MM.1S (cell line): ENCODE results near the gene MSX2.

Experiments
- CTCF ChIP-seq: fragments of 300-600 bp; sonication (generic); IDR thresholded peaks from 2 replicates; pipeline ENCODE4 v1.5.1; 2016; ENCODE audit warnings: antibody characterized with exemption, low read length, mixed read lengths
- EZH2 ChIP-seq: fragments of 300-600 bp; sonication (generic); optimal IDR thresholded peaks from 2 replicates; pipeline ENCODE3; 2017; ENCODE audit warnings: low read depth, mild to moderate bottlenecking, antibody characterized with exemption, low read length, mixed read lengths
- EZH2phosphoT487 ChIP-seq: fragments of 300-600 bp; sonication (generic); IDR thresholded peaks from 2 replicates; pipeline ENCODE4 v1.6.1; 2018; ENCODE audit warnings: antibody characterized with exemption, low read length

GRCh38 chr5:174675110-174675509 lies 49.3 kb upstream of the MSX2 start:
- TF ChIP-seq CTCF (no peak), EZH2 (no peak), EZH2phosphoT487 (no peak)
